Measurements from ENCODE around the gene FBXW8.

- TF ChIP-seq, protein P1, sequence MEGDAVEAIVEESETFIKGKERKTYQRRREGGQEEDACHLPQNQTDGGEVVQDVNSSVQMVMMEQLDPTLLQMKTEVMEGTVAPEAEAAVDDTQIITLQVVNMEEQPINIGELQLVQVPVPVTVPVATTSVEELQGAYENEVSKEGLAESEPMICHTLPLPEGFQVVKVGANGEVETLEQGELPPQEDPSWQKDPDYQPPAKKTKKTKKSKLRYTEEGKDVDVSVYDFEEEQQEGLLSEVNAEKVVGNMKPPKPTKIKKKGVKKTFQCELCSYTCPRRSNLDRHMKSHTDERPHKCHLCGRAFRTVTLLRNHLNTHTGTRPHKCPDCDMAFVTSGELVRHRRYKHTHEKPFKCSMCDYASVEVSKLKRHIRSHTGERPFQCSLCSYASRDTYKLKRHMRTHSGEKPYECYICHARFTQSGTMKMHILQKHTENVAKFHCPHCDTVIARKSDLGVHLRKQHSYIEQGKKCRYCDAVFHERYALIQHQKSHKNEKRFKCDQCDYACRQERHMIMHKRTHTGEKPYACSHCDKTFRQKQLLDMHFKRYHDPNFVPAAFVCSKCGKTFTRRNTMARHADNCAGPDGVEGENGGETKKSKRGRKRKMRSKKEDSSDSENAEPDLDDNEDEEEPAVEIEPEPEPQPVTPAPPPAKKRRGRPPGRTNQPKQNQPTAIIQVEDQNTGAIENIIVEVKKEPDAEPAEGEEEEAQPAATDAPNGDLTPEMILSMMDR (IDR thresholded peaks at IDR 0.05; ENCODE audit: low read depth, low read length, poor library complexity, severe bottlenecking) = no peak
- TF ChIP-seq EZH2phosphoT487 (IDR thresholded peaks at IDR 0.05; ENCODE audit: borderline replicate concordance, low read length) = no peak
These were observed 93.2 kb downstream of the FBXW8 start for GRCh38 chr12:117003883-117004404.
